Neural progenitor cell (in vitro differentiated cells): ENCODE measurements around the gene PPP2R2B. TPM values are rescaled to one million over a fixed set of nuclear protein-coding genes. Genes with fewer than 3 reads are reported as not detected.

Experiments used
- DNase-seq: peaks from one replicate; pipeline ENCODE4 v3.0.0-alpha.2; 2016; ENCODE audit warnings: low spot score
- H2AFZ ChIP-seq: fragments of 200-600 bp; sonication (generic); replicated peaks from 2 replicates; pipeline ENCODE4 v1.6.1; 2016; ENCODE audit warnings: antibody characterized with exemption
- H3F3A ChIP-seq: fragments of 200-600 bp; sonication (generic); 2 replicates; pipeline ENCODE4 v1.6.1; 2016; ENCODE audit warnings: antibody characterized with exemption, low read depth
- H3K27ac ChIP-seq: fragments of 200-600 bp; sonication (generic); 2 replicates; pipeline ENCODE4 v1.5.1; 2016; ENCODE audit warnings: mild to moderate bottlenecking
- H3K27me3 ChIP-seq: fragments of 200-600 bp; sonication (generic); 2 replicates; pipeline ENCODE4 v1.6.1; 2016; ENCODE audit warnings: mild to moderate bottlenecking, moderate library complexity
- H3K36me3 ChIP-seq: fragments of 200-600 bp; sonication (generic); 2 replicates; pipeline ENCODE4 v1.5.1; 2016
- H3K4me1 ChIP-seq: fragments of 200-600 bp; sonication (generic); 2 replicates; pipeline ENCODE4 v1.6.1; 2016; ENCODE audit warnings: mixed run types
- H3K4me2 ChIP-seq: fragments of 200-600 bp; sonication (generic); 2 replicates; pipeline ENCODE4 v1.6.1; 2016
- H3K4me3 ChIP-seq: fragments of 200-600 bp; sonication (generic); 2 replicates; pipeline ENCODE4 v1.5.1; 2016
- H3K79me2 ChIP-seq: fragments of 200-600 bp; sonication (generic); 2 replicates; pipeline ENCODE4 v1.6.1; 2016; ENCODE audit warnings: low read depth
- H3K9ac ChIP-seq: fragments of 200-600 bp; sonication (generic); 2 replicates; pipeline ENCODE4 v1.6.1; 2016
- H3K9me3 ChIP-seq: fragments of 200-600 bp; sonication (generic); 2 replicates; pipeline ENCODE4 v1.5.1; 2016; ENCODE audit warnings: low read depth
- H4K20me1 ChIP-seq: fragments of 200-600 bp; sonication (generic); 2 replicates; pipeline ENCODE4 v1.6.1; 2016; ENCODE audit warnings: low read depth
- H3K27ac Mint-ChIP-seq: 3 replicates; pipeline ENCODE4 v1.8.0; 2021; ENCODE audit warnings: mixed read lengths
- H3K27me3 Mint-ChIP-seq: 2 replicates; pipeline ENCODE4 v1.8.0; 2022; ENCODE audit warnings: low read depth, mild to moderate bottlenecking, inconsistent platforms, moderate library complexity, mixed read lengths; ENCODE audit not compliant: insufficient read depth
- H3K36me3 Mint-ChIP-seq: 3 replicates; pipeline ENCODE4 v1.8.0; 2021; ENCODE audit warnings: mixed read lengths
- H3K4me1 Mint-ChIP-seq: 3 replicates; pipeline ENCODE4 v1.8.0; 2021; ENCODE audit warnings: mixed read lengths
- H3K4me3 Mint-ChIP-seq: 3 replicates; pipeline ENCODE4 v1.8.0; 2021; ENCODE audit warnings: mild to moderate bottlenecking, moderate library complexity, mixed read lengths
- H3K9me3 Mint-ChIP-seq: 3 replicates; pipeline ENCODE4 v1.8.0; 2020; ENCODE audit warnings: mixed read lengths
- CTCF ChIP-seq: fragments of 200-600 bp; sonication (generic); IDR thresholded peaks from 2 replicates; pipeline ENCODE4 v1.5.1; 2017; ENCODE audit warnings: antibody characterized with exemption, mild to moderate bottlenecking
- EZH2 ChIP-seq: fragments of 200-600 bp; sonication (generic); IDR thresholded peaks from 2 replicates; pipeline ENCODE4 v1.6.1; 2017; ENCODE audit warnings: antibody characterized with exemption, mild to moderate bottlenecking, moderate library complexity
- EZH2phosphoT487 ChIP-seq: fragments of 200-600 bp; sonication (generic); IDR thresholded peaks from 2 replicates; pipeline ENCODE4 v1.6.1; 2017; ENCODE audit warnings: antibody characterized with exemption
- total RNA-seq: library from RNA; depleted of rRNA; stranded (reverse); fragments of >200 nt; gene quantifications from 2 replicates; pipeline ENCODE4 v1.2.3, GENCODE V29; 2015; ENCODE audit warnings: low replicate concordance

PPP2R2B gene
- total RNA-seq, 1 donor from 2014 or later = 26.6 TPM

GRCh38 chr5:146890066-146890465 lies 11.5 kb upstream of the PPP2R2B start:
- H3K79me2 ChIP-seq = no peaks in the 10 kb centered on the region
- no peaks in the 10 kb centered on the region for H4K20me1 ChIP-seq
- no peak for TF ChIP-seq CTCF
- no peak for TF ChIP-seq EZH2phosphoT487
- DNase-seq = no peak
- H3K27me3 ChIP-seq = no peaks in the 10 kb centered on the region
- H3K36me3 Mint-ChIP-seq = no peaks in the 10 kb centered on the region
- no peak overlapping the region for H2AFZ ChIP-seq
- H3K27me3 Mint-ChIP-seq = no peaks in the 10 kb centered on the region
- no peak overlapping the region for H3K4me2 ChIP-seq
- H3F3A ChIP-seq = no peaks in the 10 kb centered on the region
- peaks cover 21% of the 10 kb centered on the region for H3K4me1 ChIP-seq
- H3K4me3 ChIP-seq = no peak overlapping the region
- no peak overlapping the region for H3K27ac ChIP-seq
- no peaks in the 10 kb centered on the region for H3K9me3 ChIP-seq
- H3K36me3 ChIP-seq = no peaks in the 10 kb centered on the region
- H3K4me1 Mint-ChIP-seq = peaks cover 56% of the 10 kb centered on the region
- H3K9ac ChIP-seq = no peak overlapping the region
- no peak overlapping the region for H3K4me3 Mint-ChIP-seq
- peaks cover 2% of the 10 kb centered on the region for H3K9me3 Mint-ChIP-seq
- no peak overlapping the region for H3K27ac Mint-ChIP-seq

GRCh38 chr5:146889169-146889568 lies 10.6 kb upstream of the PPP2R2B start:
- Histone ChIP-seq H2AFZ (no peak overlapping the region), H3F3A (no peaks in the 10 kb centered on the region), H3K4me1 (peaks cover 21% of the 10 kb centered on the region), H3K27me3 (no peaks in the 10 kb centered on the region), H3K79me2 (no peaks in the 10 kb centered on the region), H3K4me2 (no peak overlapping the region), H3K9me3 (no peaks in the 10 kb centered on the region), H4K20me1 (no peaks in the 10 kb centered on the region), H3K27ac (no peak overlapping the region), H3K36me3 (no peaks in the 10 kb centered on the region), H3K4me3 (no peak overlapping the region), H3K9ac (no peak overlapping the region)
- peaks cover 50% of the 10 kb centered on the region for H3K4me1 Mint-ChIP-seq
- peak overlapping the region; percentile 18 for H3K27ac Mint-ChIP-seq
- H3K9me3 Mint-ChIP-seq = peaks cover 2% of the 10 kb centered on the region
- H3K36me3 Mint-ChIP-seq = no peaks in the 10 kb centered on the region
- H3K27me3 Mint-ChIP-seq = no peaks in the 10 kb centered on the region
- DNase-seq = no peak
- no peak overlapping the region for H3K4me3 Mint-ChIP-seq
- TF ChIP-seq CTCF = no peak
- TF ChIP-seq EZH2 = no peak
- no peak for TF ChIP-seq EZH2phosphoT487

GRCh38 chr5:146888351-146888978 lies 9.9 kb upstream of the PPP2R2B start:
- Histone ChIP-seq H3K4me3 (no peak overlapping the region), H3K79me2 (no peaks in the 10 kb centered on the region), H3K9ac (no peak overlapping the region), H3K27me3 (no peaks in the 10 kb centered on the region), H3K9me3 (no peaks in the 10 kb centered on the region), H4K20me1 (no peaks in the 10 kb centered on the region), H3K4me1 (peaks cover 21% of the 10 kb centered on the region), H2AFZ (peak overlapping the region; percentile 71), H3K4me2 (peak overlapping the region; percentile 51), H3K27ac (no peak overlapping the region), H3K36me3 (no peaks in the 10 kb centered on the region), H3F3A (no peaks in the 10 kb centered on the region)
- H3K27ac Mint-ChIP-seq = peak overlapping the region; percentile 15
- TF ChIP-seq EZH2 (no peak), EZH2phosphoT487 (no peak), CTCF (no peak)
- peaks cover 2% of the 10 kb centered on the region for H3K9me3 Mint-ChIP-seq
- DNase-seq = peak; percentile 9
- H3K27me3 Mint-ChIP-seq = no peaks in the 10 kb centered on the region
- H3K36me3 Mint-ChIP-seq = no peaks in the 10 kb centered on the region
- H3K4me3 Mint-ChIP-seq = no peak overlapping the region
- peaks cover 50% of the 10 kb centered on the region for H3K4me1 Mint-ChIP-seq
